Mesothelial cell of epicardium (in vitro differentiated cells): ENCODE measurements around the gene ARF1. TPM values are rescaled to one million over a fixed set of nuclear protein-coding genes. Genes with fewer than 3 reads are reported as not detected.

Experiments used
- DNase-seq, 2 experiments: peaks; one replicate each; pipeline ENCODE4 v3.0.0; 2021; ENCODE audit warnings: low spot score in 2 of 2; ENCODE audit not compliant: unreplicated experiment in 2 of 2
- H3K27ac Mint-ChIP-seq: 2 replicates; pipeline ENCODE4 v1.8.0; 2021; ENCODE audit warnings: mixed read lengths
- H3K27me3 Mint-ChIP-seq: 2 replicates; pipeline ENCODE4 v1.8.0; 2021; ENCODE audit warnings: low read depth, mixed read lengths
- H3K36me3 Mint-ChIP-seq: 2 replicates; pipeline ENCODE4 v1.8.0; 2021; ENCODE audit warnings: mixed read lengths
- H3K4me1 Mint-ChIP-seq: 2 replicates; pipeline ENCODE4 v1.8.0; 2021; ENCODE audit warnings: mixed read lengths
- H3K4me3 Mint-ChIP-seq: 2 replicates; pipeline ENCODE4 v1.8.0; 2021; ENCODE audit warnings: mild to moderate bottlenecking, moderate library complexity, mixed read lengths
- H3K9me3 Mint-ChIP-seq: 2 replicates; pipeline ENCODE4 v1.8.0; 2021; ENCODE audit warnings: mixed read lengths
- CTCF ChIP-seq: fragments of 200-600 bp; sonication (generic); IDR thresholded peaks from one replicate; pipeline ENCODE4 v1.5.0; 2021; ENCODE audit warnings: antibody characterized with exemption; ENCODE audit not compliant: unreplicated experiment
- total RNA-seq: library from RNA; stranded (reverse); gene quantifications from 3 replicates; pipeline ENCODE4 v1.2.1, GENCODE V29; 2021

ARF1 gene
- total RNA-seq, 1 donor from 2014 or later, result 262 TPM

GRCh38 chr1:228046421-228047182 is 35.9 kb upstream of the ARF1 start:
- Mint-ChIP-seq H3K4me3 (no peak overlapping the region), H3K27ac (no peak overlapping the region), H3K27me3 (peaks cover 39% of the 10 kb centered on the region), H3K4me1 (no peaks in the 10 kb centered on the region), H3K9me3 (no peaks in the 10 kb centered on the region), H3K36me3 (no peaks in the 10 kb centered on the region)
- no peak for TF ChIP-seq CTCF
- DNase-seq, result no peak

- H3K27me3 Mint-ChIP-seq, result peaks cover 44% of the 10 kb centered on the region
- no peak overlapping the region for H3K4me3 Mint-ChIP-seq
- no peaks in the 10 kb centered on the region for H3K4me1 Mint-ChIP-seq
- H3K9me3 Mint-ChIP-seq, result no peaks in the 10 kb centered on the region
- H3K36me3 Mint-ChIP-seq, result no peaks in the 10 kb centered on the region
- no peak for TF ChIP-seq CTCF
- no peak overlapping the region for H3K27ac Mint-ChIP-seq
- no peak for DNase-seq
Observed at GRCh38 chr1:228047183-228047466, 35.4 kb upstream of the ARF1 start.

GRCh38 chr1:228048120-228048519 is 34.4 kb upstream of the ARF1 start:
- no peak overlapping the region for H3K27ac Mint-ChIP-seq
- peaks cover 54% of the 10 kb centered on the region for H3K27me3 Mint-ChIP-seq
- no peaks in the 10 kb centered on the region for H3K4me1 Mint-ChIP-seq
- H3K4me3 Mint-ChIP-seq, result no peak overlapping the region
- no peaks in the 10 kb centered on the region for H3K36me3 Mint-ChIP-seq
- H3K9me3 Mint-ChIP-seq, result no peaks in the 10 kb centered on the region
- TF ChIP-seq CTCF, result no peak
- DNase-seq, result no peak

GRCh38 chr1:228048659-228049298 is 33.7 kb upstream of the ARF1 start:
- peaks cover 61% of the 10 kb centered on the region for H3K27me3 Mint-ChIP-seq
- no peak overlapping the region for H3K27ac Mint-ChIP-seq
- no peaks in the 10 kb centered on the region for H3K36me3 Mint-ChIP-seq
- no peaks in the 10 kb centered on the region for H3K9me3 Mint-ChIP-seq
- H3K4me3 Mint-ChIP-seq, result no peak overlapping the region
- no peak for TF ChIP-seq CTCF
- DNase-seq, result no peak
- H3K4me1 Mint-ChIP-seq, result no peaks in the 10 kb centered on the region

- no peak for DNase-seq
- no peaks in the 10 kb centered on the region for H3K9me3 Mint-ChIP-seq
- no peak for TF ChIP-seq CTCF
- no peak overlapping the region for H3K4me3 Mint-ChIP-seq
- H3K27me3 Mint-ChIP-seq, result peaks cover 58% of the 10 kb centered on the region
- no peak overlapping the region for H3K27ac Mint-ChIP-seq
- H3K36me3 Mint-ChIP-seq, result no peaks in the 10 kb centered on the region
- H3K4me1 Mint-ChIP-seq, result no peaks in the 10 kb centered on the region
Observed at GRCh38 chr1:228050571-228051231, 31.8 kb upstream of the ARF1 start.
